Esophagus mucosa (tissue), 1 donor: ENCODE measurements around the gene LSM5. TPM values are rescaled to one million over a fixed set of nuclear protein-coding genes. Genes with fewer than 3 reads are reported as not detected.
A peak's percentile ranks its signal among the peaks of the same experiment; 100 is the strongest.
"Not testable (repeated sequence)": the region's sequence is repeated elsewhere in the genome, so short reads cannot be mapped to it uniquely, and the experiment has no call there.

Experiments used
- ATAC-seq: fragments of 200-7000 bp; cut with Tn5 transposase; one replicate; pipeline ENCODE4 v1.9.1; 2020
- total RNA-seq: library from RNA; stranded (reverse); gene quantifications from one replicate; pipeline ENCODE4 v1.2.4, GENCODE V29; 2023
- donor health status: DM: yes; HTN: yes; CAD: no.

LSM5 gene
- total RNA-seq, 1 donor from 2014 or later: 41.3 TPM

- ATAC-seq: peak; percentile 17
Observed at GRCh38 chr7:32502728-32503127, 12.5 kb upstream of the LSM5 start.

- ATAC-seq: peak; percentile 87
Observed at GRCh38 chr7:32501522-32501921, 11.3 kb upstream of the LSM5 start.

GRCh38 chr7:32500922-32501341 is 10.8 kb upstream of the LSM5 start:
- peak; percentile 28 for ATAC-seq

- not testable (repeated sequence) for ATAC-seq
Observed at GRCh38 chr7:32500216-32500615, 10.0 kb upstream of the LSM5 start.

- ATAC-seq: not testable (repeated sequence)
Observed at GRCh38 chr7:32499755-32500154, 9.6 kb upstream of the LSM5 start.

DNA sequence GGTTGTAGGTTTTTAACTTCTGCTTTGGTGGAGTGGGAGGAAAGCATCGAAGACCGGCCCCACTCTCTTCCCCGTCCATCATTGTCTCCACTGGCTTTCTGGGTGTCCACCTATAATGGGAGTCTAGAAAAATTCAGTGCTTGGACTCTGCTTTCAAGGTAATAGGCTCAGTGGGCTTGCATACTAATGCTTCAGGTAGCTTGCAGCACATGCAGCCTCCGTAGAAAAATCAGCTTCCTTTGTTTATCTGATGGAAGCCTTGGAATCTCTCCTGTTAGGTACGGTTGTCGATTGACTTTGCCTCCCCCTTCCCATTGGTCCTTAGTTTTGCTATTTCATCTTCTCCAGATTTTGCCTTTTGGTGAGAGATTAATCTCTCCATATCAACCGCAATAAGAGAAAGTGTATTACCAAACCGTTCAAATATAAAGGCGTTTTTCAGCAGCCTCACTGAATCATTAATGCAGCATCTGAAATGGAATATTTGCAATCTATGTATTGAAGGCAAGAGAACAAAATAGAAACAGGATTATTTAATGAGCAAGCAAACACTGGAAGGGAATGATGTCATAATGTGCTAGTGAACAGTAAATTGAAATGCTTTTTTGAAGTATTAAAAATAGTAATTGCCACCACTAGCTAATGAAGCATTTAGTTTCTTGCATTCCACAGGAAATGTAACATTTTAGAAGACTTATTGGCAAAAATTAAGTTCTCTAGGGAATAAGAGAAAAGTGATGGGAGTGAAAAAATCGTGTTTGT is 6.1 kb upstream of the LSM5 start:
- ATAC-seq: no peak

- peak; percentile 99 for ATAC-seq
Observed at GRCh38 chr7:32495298-32496051, 5.3 kb upstream of the LSM5 start, which contains the start of gene AVL9. AVL9 (plus strand) TSS chr7:32495489; CDS start chr7:32495710, 221 bp downstream.

DNA sequence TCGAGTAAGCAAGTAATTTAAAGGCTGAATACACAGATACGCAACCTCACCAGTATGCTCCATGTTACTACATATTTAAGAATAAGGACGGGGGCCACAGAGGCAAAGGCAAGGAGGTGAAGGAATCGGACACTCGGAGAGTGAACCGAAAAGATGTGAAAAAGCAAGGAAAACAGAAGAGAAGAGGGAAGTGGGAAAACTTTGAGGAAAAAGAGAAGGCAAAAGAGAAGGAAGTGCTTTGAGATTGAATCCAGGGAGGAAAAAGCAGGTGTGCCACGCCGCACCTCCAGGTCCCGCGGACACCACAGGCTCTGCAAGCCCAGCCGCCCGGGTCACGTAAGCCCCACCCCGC is 4.7 kb upstream of the LSM5 start:
- no peak for ATAC-seq

DNA sequence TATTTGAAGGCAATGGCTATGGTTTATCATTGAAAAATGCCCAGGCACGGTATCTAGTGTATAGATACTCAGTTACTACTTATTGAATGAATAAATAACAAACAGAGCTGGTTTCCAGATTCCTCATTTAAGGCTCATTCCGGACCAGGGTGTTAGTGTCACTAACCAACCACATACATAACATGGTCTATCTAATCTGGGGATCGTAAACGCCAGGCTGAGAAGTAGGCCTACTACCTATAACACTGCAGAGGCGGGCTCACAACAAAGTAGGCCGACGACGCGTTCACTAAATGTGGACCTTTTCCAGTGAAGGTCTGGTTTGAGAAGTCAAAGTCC is 423 bp downstream of the LSM5 start:
- ATAC-seq: peak; percentile 36

- no peak for ATAC-seq
Observed at GRCh38 chr7:32481921-32482320, 8.3 kb downstream of the LSM5 start.

DNA sequence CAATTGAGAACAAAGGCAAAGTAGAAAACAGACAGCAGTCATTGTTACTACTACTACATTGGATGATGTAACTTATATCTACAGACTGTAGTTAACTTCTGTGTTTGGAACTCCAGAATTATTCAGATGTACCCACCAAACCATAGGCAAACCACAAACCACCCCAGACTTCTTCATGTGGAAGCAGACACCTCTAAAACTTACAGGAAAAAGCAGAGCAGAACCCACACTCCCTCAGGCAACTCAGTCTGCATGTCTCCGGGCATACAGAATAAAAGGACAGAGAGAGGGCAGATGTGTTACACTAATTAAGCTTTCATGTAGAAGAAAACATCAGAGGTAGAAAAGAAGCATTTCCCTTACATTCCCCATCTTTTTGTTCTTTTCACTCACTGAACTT is 9.0 kb downstream of the LSM5 start:
- no peak for ATAC-seq

DNA sequence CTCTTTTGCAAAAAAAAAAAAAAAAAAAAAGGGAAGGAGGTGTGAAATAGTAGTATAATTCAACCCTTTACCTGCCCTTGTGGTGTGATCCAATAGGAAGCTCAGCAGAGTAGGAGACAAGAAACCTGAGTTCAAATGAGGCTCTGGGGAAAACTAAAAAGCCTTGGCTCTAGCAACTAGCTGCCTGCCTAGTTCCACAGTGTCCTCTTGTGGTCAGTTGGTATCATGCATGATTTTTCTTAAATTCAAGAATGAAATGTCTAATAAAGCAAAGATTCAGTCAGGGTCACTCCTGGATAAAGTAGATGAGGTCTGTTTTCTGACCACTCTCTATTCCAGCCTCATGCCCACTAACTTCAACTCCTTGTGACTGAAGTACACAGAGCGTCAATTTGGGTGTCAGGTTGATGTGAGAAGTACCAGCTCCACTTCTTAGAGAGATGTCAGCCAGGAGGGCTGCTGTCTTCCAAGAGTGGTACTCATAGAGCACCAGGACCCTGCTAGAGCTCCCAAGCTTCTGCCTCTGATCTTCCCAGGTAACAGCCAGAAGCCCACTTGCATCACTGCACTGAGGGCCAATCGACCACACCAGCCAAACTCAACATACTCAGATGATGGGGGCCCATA is 10.5 kb downstream of the LSM5 start:
- peak; percentile 19 for ATAC-seq

DNA sequence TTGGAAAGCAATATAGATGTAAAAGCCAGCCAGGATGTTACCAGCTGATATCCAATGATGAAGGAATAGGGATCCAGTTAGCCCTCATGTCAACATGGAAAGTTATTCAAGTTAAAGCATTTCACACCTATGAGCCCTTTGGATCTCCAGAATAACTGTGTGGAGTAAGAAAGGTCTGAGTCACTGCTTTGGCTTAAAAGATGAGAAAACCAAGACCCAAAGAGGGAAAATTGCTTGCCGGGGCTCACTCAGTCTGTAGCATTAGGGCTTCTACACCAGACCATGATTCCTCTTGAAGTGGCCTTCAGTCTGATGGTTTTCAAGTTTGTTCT is 12.6 kb downstream of the LSM5 start:
- no peak for ATAC-seq

DNA sequence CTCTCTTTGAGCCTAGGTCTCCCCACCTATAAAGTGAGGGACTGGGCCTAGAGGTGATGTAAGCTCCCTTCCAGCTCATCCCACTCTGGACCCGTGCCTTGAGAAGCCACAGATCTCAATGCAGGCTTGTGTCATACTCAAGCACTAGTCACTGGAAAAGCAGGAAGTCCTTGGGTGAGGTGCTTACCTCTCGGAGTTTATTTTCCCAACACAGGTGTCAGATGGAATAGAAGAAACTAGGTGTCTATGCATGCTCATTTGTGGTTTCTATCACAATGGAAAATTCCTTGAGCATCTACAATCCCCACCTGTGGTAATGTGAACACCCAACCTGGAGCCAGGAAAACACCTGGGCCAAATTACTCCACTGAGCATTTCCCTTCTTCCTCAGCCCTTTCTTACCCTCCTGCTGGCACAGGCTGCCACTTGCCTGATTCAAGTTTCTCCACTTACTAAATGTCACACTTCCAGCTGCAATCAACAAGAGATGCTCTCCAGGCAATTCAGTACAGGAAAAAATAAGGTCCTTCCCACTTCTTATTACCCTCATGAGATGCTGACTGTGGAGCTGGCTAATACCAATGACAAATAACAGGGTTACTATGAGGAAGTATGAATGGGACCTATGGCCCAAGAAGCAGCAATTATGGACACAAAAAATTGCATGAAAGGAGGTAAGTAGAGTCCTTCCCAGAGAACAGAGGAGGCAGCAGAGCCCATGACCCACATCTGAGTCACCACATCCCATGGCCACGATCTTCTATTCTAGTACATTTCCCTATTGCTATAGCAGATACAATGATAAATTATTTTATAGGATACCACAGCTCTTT is 13.1 kb downstream of the LSM5 start:
- peak; percentile 70 for ATAC-seq

GRCh38 chr7:32474008-32474407 is 16.2 kb downstream of the LSM5 start:
- no peak for ATAC-seq

GRCh38 chr7:32472015-32472414 is 18.2 kb downstream of the LSM5 start:
- ATAC-seq: no peak

GRCh38 chr7:32470871-32471270 is 19.3 kb downstream of the LSM5 start:
- no peak for ATAC-seq

- not testable (repeated sequence) for ATAC-seq
Observed at GRCh38 chr7:32470004-32470403, 20.2 kb downstream of the LSM5 start.

- not testable (repeated sequence) for ATAC-seq
Observed at GRCh38 chr7:32464641-32465416, 25.4 kb downstream of the LSM5 start.

DNA sequence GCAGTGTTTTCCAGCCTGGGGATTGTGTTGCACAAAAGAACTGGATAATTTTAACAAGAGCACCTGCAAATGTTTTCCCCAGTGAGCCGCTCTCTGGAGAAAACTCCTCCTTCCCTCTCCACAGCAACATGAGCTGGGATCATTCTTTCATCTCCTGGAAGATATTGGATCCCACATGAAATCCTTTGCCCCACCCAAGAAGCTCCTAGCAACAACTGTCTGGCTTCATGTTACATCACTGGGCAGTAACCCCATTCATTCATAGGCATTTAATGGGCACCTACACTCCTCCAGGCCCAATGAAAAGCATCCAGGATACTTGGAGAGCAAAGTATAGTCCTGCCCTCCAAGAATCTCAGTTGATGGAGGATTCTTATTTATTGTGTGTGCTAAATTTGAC is 27.2 kb downstream of the LSM5 start:
- ATAC-seq: no peak

DNA sequence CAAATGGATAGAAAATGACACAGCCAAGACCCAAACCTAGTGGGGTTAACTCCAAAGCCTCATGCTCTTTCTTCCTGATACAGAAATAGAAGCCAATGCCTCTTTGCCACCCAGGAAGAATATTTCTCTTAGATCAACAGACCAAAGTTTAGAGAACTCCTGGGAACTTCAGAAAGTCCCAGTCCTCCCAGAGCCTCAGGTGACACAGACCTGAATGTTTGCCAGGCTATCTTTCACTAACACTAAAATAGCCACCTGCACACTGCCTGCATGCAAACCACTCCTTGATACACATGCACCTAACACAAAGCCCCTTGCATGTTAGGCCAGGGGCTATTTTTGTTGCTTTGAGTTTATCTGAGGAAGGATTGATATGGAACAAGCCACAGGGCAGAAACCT is 27.7 kb downstream of the LSM5 start:
- no peak for ATAC-seq

GRCh38 chr7:32461484-32461883 is 28.7 kb downstream of the LSM5 start:
- no peak for ATAC-seq
